Measurements from ENCODE around the gene TMEM182. TPM values are rescaled to one million over a fixed set of nuclear protein-coding genes. Genes with fewer than 3 reads are reported as not detected.

The TMEM182 gene
- total RNA-seq, 1 experiment from 2014 or later, result 4.3 TPM

GRCh38 chr2:102788885-102789260 is 27.0 kb downstream of the TMEM182 start:
- Mint-ChIP-seq H3K4me1 (peaks cover 37% of the 10 kb centered on the region), H3K27ac (no peak overlapping the region), H3K36me3 (peaks cover 14% of the 10 kb centered on the region), H3K4me3 (no peak overlapping the region), H3K9me3 (no peaks in the 10 kb centered on the region), H3K27me3 (ENCODE audit: low read depth) (no peaks in the 10 kb centered on the region)
- ChIA-PET CTCF (interaction anchor here (2.2 kb wide), 1 partner anchor 35 kb away, joined by 9 read pairs; no protein-coding TSS in a partner anchor), POLR2A (no interaction called here)
- DNase-seq (ENCODE audit: low spot score) (no peak), ATAC-seq (no peak)
- TF ChIP-seq ATF3 (CRISPR knock-in tag; conservative IDR thresholded peaks at IDR 0.05), result no peak
- no peak for TF ChIP-seq CREB1 (CRISPR knock-in tag; IDR thresholded peaks at IDR 0.05)
- TF ChIP-seq PRDM15 (CRISPR knock-in tag; IDR thresholded peaks at IDR 0.05), result no peak
- no peak for TF ChIP-seq AR (CRISPR knock-in tag; IDR thresholded peaks at IDR 0.05)
- no peak for TF ChIP-seq ZNF423 (CRISPR knock-in tag; IDR thresholded peaks at IDR 0.05)
- no peak for TF ChIP-seq AFF4 (CRISPR knock-in tag; IDR thresholded peaks at IDR 0.05; ENCODE audit: borderline replicate concordance)

GRCh38 chr2:102789349-102790090 is 27.7 kb downstream of the TMEM182 start:
- Mint-ChIP-seq H3K4me3 (no peak overlapping the region), H3K27ac (no peak overlapping the region; the same call in 1 of the 2 replicates), H3K4me1 (peaks cover 30% of the 10 kb centered on the region), H3K9me3 (no peaks in the 10 kb centered on the region), H3K36me3 (peaks cover 14% of the 10 kb centered on the region), H3K27me3 (ENCODE audit: low read depth) (no peaks in the 10 kb centered on the region)
- no peak for TF ChIP-seq ZNF281 (CRISPR knock-in tag; IDR thresholded peaks at IDR 0.05)
- TF ChIP-seq ZNF416 (CRISPR knock-in tag; IDR thresholded peaks at IDR 0.05), result no peak
- no peak for TF ChIP-seq ESRRA (CRISPR knock-in tag; IDR thresholded peaks at IDR 0.05; ENCODE audit: borderline replicate concordance)
- TF ChIP-seq E2F5 (CRISPR knock-in tag; IDR thresholded peaks at IDR 0.05), result no peak
- TF ChIP-seq NFATC4 (CRISPR knock-in tag; IDR thresholded peaks at IDR 0.05), result no peak
- no peak for TF ChIP-seq MYBL2 (CRISPR knock-in tag; IDR thresholded peaks at IDR 0.05)
- no peak for TF ChIP-seq NFYB (CRISPR knock-in tag; conservative IDR thresholded peaks at IDR 0.05; ENCODE audit: low read depth)
- no peak for TF ChIP-seq ELF4 (CRISPR knock-in tag; IDR thresholded peaks at IDR 0.05; ENCODE audit: low read depth)
- ATAC-seq (peak; percentile 68), DNase-seq (ENCODE audit: low spot score) (no peak)
- POLR2A ChIA-PET, result no interaction called here
- CTCF ChIA-PET, result interaction anchor here (0.8 to 2.2 kb wide), 2 partner anchors 35 to 52 kb away, joined by 3 to 9 read pairs; no protein-coding TSS in a partner anchor
